Urothelium cell line (cell line): ENCODE measurements around the gene ATN1.
"Not testable (repeated sequence)": the region's sequence is repeated elsewhere in the genome, so short reads cannot be mapped to it uniquely, and the experiment has no call there.

Experiments used
- DNase-seq: peaks from one replicate; pipeline ENCODE4 v3.0.0; 2011; ENCODE audit warnings: low spot score, mixed read lengths
- FAIRE-seq: peaks from 2 replicates; lab custom pipeline; 2011; peaks lifted over from hg19 to GRCh38; lab: Jason Lieb, UNC

The ATN1 gene, protein sequence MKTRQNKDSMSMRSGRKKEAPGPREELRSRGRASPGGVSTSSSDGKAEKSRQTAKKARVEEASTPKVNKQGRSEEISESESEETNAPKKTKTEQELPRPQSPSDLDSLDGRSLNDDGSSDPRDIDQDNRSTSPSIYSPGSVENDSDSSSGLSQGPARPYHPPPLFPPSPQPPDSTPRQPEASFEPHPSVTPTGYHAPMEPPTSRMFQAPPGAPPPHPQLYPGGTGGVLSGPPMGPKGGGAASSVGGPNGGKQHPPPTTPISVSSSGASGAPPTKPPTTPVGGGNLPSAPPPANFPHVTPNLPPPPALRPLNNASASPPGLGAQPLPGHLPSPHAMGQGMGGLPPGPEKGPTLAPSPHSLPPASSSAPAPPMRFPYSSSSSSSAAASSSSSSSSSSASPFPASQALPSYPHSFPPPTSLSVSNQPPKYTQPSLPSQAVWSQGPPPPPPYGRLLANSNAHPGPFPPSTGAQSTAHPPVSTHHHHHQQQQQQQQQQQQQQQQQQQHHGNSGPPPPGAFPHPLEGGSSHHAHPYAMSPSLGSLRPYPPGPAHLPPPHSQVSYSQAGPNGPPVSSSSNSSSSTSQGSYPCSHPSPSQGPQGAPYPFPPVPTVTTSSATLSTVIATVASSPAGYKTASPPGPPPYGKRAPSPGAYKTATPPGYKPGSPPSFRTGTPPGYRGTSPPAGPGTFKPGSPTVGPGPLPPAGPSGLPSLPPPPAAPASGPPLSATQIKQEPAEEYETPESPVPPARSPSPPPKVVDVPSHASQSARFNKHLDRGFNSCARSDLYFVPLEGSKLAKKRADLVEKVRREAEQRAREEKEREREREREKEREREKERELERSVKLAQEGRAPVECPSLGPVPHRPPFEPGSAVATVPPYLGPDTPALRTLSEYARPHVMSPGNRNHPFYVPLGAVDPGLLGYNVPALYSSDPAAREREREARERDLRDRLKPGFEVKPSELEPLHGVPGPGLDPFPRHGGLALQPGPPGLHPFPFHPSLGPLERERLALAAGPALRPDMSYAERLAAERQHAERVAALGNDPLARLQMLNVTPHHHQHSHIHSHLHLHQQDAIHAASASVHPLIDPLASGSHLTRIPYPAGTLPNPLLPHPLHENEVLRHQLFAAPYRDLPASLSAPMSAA (N-terminal part only)

DNA sequence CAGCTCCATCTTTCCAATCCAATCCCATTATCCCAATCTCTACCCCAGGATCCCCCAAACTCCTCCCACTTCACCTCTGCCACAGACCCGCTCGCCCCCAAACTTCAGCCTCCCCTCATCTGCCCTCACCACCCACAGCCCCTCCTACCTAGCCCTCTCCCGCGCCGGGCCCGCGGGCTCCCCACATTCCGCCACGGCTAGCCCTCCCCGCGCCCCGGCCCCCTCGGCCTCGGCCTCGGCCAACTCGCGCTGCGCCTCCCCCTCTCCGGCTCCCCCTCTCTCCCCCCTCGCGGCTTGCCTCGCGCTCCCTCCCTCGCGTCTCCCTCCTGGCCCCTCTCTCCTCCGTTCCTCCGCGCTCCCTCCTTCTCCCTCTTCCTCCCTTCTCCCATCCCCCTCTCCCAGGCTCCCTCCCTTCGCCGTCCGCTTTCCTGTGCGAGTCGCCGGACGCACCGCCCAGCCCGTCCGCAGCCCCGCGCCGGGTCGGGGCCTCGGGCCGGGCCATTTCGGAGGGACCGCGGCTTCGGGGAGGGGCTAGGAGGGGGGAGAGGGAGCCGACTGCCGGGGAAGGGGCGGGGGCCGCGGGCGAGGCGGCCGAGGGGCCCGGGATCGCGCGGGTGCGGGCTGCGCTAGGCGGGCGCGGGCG is at the start of gene ATN1:
ATN1 (plus strand) TSS at position 581 of the 643 bp plus-strand sequence. CDS start 6,043 bp downstream, outside the sequence.
- FAIRE-seq (peak; percentile 9), DNase-seq (peak; percentile 84)

DNA sequence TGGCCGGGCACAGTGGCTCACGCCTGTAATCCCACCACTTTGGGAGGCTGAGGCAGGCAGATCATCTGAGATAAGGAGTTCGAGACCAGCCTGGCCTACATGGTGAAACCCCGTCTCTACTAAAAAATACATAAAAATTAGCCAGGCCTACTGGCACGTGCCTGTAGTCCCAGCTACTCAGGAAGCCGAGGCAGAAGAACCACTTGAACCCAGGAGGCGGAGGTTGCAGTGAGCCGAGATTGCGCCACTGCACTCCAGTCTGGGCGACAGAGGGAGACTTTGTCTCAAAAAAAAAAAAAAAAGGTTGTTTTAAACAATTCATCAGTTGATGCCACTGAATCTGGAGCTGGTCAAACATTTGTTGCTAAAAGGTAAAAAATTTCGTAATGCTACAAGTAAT is 47.9 kb upstream of the ATN1 start:
- FAIRE-seq, DNase-seq: not testable (repeated sequence)

DNA sequence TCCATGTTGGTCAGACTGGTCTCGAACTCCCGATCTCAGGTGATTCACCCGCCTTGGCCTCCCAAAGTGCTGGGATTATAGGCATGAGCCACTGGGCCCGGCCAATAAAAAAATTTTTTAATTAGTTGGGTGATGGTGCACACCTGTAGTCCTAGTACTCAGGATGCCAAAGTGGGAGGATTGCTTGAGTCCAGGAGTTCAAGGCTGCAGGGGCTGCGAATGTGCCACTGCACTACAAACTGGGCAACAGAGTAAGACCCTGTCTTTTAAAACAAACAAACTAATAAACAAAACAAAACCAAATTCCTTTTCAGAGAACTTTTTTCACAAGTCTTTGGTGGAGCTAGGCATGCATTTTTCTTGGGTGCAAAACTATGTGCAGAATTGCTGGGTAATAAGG is 44.5 kb upstream of the ATN1 start:
- DNase-seq (no peak), FAIRE-seq (no peak)

DNA sequence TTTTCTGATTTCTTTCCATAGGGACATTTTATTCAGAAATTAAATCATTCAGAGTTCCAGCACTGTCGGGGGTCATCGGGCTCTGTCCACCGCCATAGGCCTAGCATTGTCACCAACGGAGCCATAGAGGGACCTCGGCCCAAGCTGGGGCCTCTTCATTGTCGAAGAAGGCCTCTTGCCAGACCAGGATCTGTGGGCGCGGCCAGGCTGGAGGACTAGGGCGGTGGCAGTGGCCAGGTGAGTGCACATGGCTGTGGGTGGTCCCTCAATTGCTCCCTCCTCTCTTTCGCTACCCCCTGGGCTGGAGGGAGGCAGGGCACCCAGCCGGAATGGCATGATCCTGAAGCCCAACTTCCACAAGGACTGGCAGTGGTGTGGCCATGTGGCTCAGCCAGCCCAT is 44.1 kb upstream of the ATN1 start:
- FAIRE-seq (no peak), DNase-seq (no peak)

DNA sequence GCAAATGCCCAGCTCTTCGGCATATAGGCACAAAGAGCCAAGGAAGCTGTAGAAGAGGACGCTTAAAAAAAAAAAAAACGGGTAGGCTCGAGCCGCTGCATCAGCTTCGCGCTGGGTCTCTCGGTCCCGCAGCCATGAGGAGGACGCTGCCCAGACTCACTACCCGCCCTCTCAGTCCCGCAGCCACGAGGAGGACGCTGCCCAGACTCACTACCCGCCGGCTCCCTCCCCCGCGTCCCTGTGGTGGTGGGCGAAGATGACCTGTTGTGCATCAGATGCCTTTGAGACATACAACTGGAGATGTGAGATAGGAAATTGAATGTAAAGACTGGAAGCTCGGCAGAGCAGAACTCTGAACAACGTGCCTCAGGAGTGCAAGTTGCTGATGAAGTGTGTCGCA is 43.2 kb upstream of the ATN1 start:
- FAIRE-seq: no peak
- DNase-seq: no peak

DNA sequence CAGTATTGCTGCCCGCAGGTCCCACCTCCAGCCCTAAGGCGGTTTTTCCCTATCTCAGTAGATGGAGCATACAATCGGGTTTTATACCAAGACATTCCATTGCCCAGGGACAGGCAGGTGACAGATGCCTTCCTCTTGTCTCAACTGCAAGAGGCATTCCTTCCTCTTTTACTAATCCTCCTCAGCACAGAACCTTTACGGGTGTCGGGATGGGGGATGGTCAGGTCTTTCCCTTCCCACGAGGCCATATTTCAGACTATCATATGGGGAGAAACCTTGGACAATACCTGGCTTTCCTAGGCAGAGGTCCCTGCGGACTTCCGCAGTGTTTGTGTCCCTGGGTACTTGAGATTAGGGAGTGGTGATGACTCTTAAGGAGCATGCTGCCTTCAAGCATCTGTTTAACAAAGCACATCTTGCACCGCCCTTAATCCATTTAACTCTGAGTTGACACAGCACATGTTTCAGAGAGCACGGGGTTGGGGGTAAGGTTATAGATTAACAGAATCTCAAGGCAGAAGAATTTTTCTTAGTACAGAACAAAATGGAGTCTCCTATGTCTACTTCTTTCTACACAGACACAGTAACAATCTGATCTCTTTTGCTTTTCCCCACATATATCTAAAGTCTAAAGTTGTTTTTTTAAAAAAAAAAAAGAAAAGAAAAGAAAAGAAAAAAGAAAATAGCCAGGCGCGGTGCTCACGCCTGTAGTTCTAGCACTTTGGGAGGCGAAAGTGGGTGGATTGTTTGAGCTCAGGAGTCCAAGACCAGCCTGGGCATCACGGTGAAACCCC is 41.4 kb upstream of the ATN1 start:
- DNase-seq, FAIRE-seq: not testable (repeated sequence)

DNA sequence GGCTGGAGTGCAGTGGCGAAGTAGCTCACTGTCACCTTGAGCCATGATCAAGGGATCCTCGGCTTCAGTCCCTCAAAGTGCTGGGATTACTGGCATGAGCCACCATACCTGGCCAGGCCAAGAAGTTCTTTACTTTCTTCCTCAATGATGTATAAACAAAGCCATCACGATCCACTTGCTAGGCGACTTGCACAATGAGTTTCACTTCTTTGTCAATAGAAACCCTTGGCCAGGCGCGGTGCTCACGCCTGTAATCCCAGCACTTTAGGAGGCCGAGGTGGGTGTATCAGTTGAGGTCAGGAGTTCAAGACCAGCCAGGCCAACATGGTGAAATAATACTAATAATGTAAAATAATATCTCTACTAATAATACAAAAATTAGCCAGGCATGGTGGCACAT is 40.3 kb upstream of the ATN1 start:
- no peak for FAIRE-seq

DNA sequence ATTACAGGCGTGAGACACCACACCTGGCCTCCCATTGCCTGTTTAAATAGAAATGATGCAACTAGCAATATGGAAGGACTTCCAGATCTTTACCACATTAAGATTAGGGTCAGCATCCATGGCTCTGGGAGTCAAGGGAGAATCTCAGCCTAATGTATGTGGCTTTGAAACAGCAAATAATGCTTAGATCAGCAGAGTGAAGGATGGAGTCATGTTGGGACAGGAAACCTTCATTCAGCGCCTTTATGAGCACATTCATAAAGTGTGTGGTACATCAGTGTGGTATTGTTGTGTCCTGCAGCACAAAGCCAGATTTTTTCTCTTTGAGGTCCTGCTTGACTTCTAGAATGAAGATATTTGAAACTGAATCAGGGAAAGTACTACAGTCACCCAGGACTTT is 39.4 kb upstream of the ATN1 start:
- FAIRE-seq (no peak), DNase-seq (no peak)

More for the DNA sequence above, 40.3 kb upstream of the ATN1 start:
- DNase-seq: no peak

DNA sequence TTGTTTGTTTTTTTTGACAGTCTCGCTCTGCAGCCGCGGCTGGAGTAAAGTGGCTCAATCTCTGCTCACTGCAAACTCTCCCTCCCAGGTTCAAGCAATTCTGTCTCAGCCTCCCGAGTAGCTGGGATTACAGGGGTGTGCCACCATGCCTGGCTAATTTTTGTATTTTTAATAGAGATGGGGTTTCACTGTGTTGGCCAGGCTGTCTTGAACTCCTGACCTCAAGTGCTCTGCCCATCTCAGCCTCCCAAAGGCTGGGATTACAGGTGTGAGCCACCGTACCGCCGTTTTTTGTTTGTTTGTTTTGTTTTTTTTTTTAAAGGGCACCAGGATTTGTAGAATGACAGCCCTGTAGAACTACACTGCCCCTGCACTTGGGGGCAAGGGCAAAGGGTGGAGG is 39.0 kb upstream of the ATN1 start:
- not testable (repeated sequence) for DNase-seq, FAIRE-seq

DNA sequence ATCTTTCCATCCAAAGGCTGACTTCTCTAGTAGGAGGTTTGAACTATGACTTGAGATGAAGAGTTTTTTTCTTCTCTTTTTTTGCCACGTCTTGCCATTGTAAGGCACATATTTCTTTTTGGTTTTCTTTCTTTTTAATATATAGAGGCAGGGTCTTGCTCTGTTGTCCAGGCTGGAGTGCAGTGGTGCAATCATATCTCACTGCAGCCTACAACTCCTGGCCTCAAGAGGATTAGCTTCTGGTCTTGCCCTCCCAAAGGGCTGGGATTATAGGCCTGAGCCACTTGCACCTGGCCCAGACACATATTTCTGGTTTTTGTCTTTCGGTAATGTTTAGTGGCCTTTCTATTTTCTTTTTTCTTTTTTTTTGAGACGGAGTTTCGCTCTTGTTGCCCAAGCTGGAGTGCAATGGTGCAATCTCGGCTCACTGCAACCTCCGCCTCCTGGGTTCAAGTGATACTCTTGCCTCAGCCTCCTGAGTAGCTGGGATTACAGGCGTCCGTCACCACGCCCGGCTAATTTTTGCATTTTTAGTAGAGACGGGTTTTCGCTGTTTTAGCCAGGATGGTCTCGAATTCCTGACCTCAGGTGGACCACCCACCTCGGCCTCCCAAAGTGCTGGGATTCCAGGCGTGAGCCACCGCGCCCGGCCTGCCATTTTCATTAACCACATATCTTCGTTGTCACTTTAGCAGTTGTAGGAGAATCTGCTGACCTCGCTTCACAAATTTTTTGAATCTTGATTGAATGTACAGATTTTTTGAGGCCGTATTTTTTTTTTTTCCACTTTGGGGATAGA is 37.8 kb upstream of the ATN1 start:
- DNase-seq, FAIRE-seq: not testable (repeated sequence)

DNA sequence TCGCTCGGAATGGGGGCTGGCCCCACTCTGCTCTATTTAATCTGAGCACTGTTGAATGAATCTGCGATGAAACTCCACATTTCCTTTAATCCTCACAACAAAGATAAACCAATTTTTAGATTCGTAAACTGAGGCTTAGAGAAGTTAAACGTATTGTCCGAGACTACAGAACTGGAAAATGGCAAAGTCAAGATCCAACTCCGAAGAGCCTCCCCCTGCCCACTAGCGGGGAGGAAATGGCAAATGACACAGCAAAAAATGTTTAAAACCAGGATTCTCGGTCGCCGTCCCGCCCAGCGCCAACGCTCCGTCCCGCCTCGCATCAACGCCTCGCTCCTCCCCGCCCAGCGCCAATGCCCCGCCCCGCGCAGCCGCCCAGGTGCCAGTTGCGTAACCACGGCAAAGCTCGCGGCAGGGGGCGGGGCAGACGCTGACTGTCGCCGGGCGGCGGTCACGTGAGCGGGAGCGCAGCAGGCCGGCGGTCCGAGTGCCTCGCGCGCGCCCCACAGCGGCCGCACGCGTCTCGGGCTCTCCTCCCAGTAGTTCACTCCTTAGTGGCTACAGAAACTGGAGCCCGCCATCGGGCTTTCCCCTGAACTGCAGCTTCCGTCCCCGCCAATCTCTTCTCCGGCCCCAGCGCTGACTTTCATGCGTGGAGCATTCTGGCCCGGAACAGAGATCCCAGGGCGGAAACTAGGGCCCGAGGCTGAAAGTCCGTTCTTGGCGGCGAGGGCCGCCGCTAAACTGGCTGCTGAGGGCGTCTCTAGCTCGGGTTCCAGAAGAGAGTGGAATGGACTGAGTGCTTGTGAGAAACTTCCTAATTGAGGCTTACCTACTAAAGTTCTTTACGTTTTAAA is 36.7 kb upstream of the ATN1 start:
- peak; percentile 90 for FAIRE-seq
- peak; percentile 99 for DNase-seq

DNA sequence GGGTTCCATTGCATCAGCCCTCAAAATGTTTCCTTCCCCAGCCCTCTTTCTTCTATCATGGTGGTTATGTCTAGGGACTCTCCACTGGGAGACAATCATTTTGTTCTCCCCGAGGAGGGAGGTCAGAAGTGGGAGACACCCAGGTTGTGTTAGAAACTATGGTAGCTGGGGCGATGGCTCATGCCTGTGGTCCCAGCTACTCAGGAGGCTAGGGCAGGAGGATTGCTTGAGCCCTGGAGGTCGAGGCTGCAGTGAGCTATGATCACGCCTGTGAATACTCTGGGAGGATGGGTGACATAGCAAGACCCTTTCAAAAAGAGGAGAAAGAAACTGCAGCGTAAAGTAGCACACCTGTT is 36.1 kb upstream of the ATN1 start:
- DNase-seq (no peak), FAIRE-seq (no peak)

DNA sequence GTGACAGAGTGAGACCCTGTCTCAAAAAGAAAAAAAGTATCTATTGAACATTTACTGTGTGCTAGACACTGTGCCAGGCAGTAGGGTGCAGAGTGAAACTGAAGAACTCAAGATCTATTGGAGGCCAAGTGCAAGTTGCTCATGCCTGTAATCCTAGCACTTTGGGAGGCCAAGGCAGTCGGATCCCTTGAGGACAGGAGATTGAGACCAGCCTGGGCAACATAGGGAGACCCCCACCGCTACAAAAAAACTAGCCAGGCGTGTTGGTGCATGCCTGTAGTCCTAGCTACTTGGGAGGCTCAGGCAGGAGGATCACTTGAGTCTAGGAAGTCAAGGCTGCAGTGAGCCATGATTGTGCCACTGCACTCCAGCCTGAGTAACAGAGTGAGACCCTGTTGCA is 35.1 kb upstream of the ATN1 start:
- FAIRE-seq, DNase-seq: not testable (repeated sequence)

DNA sequence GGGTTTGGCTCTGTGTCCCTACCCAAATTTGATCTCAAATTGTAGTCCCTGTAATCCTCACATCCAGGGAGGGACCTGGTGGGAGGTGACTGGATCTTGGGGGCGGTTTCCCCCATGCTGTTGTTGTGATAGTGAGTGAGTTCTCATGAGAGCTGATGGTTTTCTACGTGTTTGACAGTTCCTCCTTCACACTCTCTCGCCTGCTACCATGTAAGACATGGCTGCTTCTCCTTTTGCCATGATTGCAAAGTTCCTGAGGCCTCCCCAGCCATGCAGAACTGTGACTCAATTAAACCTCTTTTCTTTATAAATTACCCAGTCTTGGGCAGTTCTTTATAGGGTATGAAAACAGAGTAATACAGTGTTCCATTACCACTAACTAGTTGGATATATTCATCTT is 33.4 kb upstream of the ATN1 start:
- no peak for FAIRE-seq
- no peak for DNase-seq

DNA sequence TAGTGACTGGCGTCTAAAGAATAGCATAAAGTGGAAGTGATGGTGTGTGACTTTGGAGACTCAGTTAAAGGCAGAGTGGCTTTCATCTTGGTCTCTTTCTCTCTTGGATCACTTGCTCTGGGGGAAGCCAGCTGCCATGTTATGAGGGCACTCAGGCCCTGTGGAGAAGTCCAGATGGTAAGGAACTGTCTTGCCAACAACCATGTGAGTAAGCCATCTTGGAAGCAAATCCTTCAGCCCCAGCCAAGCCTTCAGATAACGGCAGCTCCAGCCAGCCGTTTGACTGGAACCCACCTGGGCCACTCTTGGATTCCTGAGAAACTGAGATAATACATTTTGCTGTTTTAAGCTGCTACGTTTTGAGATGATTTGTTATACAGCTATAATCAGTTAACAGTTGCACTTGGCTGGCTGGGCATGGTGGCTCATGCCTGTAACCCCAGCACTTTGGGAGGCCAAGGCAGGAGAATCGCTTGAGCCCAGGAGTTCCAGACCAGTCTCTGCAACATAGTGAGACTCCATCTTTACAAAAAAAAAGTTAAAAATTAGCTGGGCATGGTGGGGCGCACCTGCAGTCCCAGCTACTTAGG is 30.8 kb upstream of the ATN1 start:
- FAIRE-seq (no peak), DNase-seq (no peak)

DNA sequence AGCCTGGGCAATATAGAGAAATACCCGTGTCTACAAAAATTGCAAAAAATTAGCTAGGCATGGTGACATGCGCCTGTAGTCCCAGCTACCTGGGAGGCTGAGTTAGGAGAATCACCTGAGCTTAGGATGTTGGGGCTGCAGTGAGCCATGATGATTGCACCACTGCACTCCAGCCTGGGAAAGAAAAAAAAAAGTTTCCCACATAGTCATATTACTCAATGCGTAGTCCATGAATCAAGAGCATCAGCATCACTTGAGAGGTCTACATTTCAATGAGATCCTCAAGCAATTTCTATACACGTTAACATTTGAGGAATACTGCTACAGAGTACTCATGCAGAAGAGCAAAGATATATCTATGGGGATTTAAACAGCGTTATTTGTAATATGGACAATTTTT is 28.3 kb upstream of the ATN1 start:
- DNase-seq: no peak
- FAIRE-seq: no peak

DNA sequence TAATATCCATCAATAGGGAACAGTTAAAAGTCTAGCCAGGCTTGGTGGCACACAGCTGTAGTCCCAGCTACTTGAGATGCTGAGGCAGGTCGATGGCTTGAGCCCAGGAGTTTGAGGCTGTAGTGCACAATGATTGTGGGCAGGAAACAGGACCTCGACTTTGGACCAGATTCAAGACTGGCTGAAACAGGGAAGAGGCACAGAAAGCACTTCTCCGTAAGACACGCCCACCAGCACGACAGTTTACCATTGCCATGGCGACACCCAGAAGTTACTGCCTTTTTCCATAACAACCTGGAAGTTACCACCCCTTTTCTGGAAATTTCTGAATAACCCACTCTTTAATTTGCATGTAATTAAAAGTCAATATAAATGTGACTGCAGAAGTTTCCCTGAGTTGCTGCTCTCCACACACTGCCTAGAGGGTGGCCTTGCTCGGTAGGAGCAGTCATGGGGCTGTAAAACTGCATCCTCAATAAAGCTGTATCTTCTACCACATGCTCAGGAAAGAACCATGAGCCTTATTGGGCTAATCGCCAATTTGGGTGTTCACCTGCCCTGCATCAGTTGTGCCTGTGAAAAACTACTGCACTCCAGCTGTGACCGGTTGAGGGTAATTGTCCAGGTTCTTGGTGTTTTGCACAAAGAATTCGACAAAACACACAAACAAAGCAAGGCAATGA is 27.8 kb upstream of the ATN1 start:
- DNase-seq (no peak), FAIRE-seq (no peak)
